ENCODE measurements around the gene CHRNB2.
"Not testable (repeated sequence)": the region's sequence is repeated elsewhere in the genome, so short reads cannot be mapped to it uniquely, and the experiment has no call there.

DNA sequence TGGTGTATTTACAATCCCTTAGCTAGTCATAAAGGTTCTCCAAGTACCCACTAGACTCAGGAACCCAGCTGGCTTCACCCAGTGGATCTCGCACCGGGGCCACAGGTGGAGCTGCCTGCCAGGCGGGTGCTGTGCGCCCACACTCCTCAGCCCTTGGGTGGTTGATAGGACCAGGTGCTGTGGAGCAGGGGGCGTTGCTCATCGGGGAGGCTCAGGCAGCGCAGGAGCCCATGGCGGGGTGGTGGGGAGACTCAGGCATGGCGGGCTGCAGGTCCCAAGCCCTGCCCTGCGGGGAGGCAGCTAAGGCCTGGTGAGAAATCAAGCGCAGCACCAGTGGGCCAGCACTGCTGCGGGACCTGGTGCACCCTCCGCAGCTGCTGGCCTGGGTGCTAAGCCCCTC is 35.6 kb upstream of the CHRNB2 start:
- not testable (repeated sequence) for TF ChIP-seq LEF1 (IDR thresholded peaks at IDR 0.05; ENCODE audit: borderline replicate concordance); HDGF (IDR thresholded peaks at IDR 0.05; ENCODE audit: borderline replicate concordance); SUZ12 (IDR thresholded peaks at IDR 0.05); TARDBP (IDR thresholded peaks at IDR 0.05); FOXK2 (IDR thresholded peaks at IDR 0.05); CTBP1 (IDR thresholded peaks at IDR 0.05; ENCODE audit: borderline replicate concordance)
- TF ChIP-seq, protein P1, sequence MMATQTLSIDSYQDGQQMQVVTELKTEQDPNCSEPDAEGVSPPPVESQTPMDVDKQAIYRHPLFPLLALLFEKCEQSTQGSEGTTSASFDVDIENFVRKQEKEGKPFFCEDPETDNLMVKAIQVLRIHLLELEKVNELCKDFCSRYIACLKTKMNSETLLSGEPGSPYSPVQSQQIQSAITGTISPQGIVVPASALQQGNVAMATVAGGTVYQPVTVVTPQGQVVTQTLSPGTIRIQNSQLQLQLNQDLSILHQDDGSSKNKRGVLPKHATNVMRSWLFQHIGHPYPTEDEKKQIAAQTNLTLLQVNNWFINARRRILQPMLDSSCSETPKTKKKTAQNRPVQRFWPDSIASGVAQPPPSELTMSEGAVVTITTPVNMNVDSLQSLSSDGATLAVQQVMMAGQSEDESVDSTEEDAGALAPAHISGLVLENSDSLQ (IDR thresholded peaks at IDR 0.05): not testable (repeated sequence)
